Measurements from ENCODE around the gene ERCC6L2. TPM values are rescaled to one million over a fixed set of nuclear protein-coding genes. Genes with fewer than 3 reads are reported as not detected.

Gene ERCC6L2
- total RNA-seq, 2 donors from 2014 or later, result 21.5 to 36.4 TPM

DNA sequence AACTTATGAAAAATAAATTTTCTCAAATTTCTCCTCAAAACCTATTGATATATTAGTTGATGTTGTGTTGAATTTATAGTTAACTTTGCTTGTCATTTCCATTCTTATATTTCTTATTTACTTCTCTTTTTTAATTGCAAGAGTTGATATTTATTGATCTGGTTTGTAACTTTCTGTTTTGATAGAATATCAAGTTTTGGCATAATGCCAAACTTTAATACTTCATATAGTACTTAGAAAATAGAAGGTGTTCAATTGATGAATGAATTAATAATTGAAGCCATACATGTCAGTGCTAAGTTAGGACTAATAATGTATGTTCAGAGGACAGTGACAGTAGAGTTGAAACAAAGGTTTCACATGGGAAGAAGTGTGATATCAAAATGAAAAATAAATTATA, 27.9 kb downstream of the ERCC6L2 start:
- no peaks in the 10 kb centered on the region for H3K36me3 ChIP-seq
- intact Hi-C loops (cut with DNase I), result no loop called here

DNA sequence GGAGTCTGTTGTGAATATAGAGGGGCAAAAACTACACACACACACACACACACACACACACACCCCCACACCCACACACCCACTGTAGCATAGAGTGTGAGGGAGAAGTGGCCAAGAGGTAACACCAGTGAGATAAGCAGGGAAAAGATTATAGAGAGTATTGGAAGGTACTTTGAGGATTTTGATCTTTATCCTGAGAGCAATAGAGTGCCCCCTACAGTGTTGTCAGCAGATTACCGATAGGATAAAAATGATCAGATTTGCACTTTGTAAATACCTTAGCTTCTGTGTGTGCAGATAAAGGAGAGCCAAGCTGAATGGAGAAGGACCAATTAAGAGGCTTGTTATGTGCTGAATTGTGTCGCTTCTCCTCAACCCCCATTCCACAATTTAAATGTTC, 32.3 kb downstream of the ERCC6L2 start:
- Histone ChIP-seq H3K27ac (no peak overlapping the region), H3K4me3 (no peak overlapping the region), H3K9me3 (no peaks in the 10 kb centered on the region), H3K4me1 (no peaks in the 10 kb centered on the region), H3K36me3 (no peaks in the 10 kb centered on the region), H3K9ac (ENCODE audit: low read depth in 2 of 2, low read length in 2 of 2) (no peak overlapping the region), H3K27me3 (no peaks in the 10 kb centered on the region)
- DNase-seq, result no peak
- intact Hi-C loops (cut with DNase I), result no loop called here
- TF ChIP-seq, protein P1, sequence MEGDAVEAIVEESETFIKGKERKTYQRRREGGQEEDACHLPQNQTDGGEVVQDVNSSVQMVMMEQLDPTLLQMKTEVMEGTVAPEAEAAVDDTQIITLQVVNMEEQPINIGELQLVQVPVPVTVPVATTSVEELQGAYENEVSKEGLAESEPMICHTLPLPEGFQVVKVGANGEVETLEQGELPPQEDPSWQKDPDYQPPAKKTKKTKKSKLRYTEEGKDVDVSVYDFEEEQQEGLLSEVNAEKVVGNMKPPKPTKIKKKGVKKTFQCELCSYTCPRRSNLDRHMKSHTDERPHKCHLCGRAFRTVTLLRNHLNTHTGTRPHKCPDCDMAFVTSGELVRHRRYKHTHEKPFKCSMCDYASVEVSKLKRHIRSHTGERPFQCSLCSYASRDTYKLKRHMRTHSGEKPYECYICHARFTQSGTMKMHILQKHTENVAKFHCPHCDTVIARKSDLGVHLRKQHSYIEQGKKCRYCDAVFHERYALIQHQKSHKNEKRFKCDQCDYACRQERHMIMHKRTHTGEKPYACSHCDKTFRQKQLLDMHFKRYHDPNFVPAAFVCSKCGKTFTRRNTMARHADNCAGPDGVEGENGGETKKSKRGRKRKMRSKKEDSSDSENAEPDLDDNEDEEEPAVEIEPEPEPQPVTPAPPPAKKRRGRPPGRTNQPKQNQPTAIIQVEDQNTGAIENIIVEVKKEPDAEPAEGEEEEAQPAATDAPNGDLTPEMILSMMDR (IDR thresholded peaks at IDR 0.05), result no peak

More for the DNA sequence above, 27.9 kb downstream of the ERCC6L2 start:
- H3K27me3 ChIP-seq, result no peaks in the 10 kb centered on the region
- H3K27ac ChIP-seq, result no peak overlapping the region
- H3K4me3 ChIP-seq, result no peak overlapping the region
- no peaks in the 10 kb centered on the region for H3K4me1 ChIP-seq
- H3K9me3 ChIP-seq, result no peaks in the 10 kb centered on the region
- no peak overlapping the region for H3K9ac ChIP-seq (ENCODE audit: low read depth in 2 of 2, low read length in 2 of 2)
- TF ChIP-seq, protein P1 (IDR thresholded peaks at IDR 0.05), result no peak
- no peak for DNase-seq

DNA sequence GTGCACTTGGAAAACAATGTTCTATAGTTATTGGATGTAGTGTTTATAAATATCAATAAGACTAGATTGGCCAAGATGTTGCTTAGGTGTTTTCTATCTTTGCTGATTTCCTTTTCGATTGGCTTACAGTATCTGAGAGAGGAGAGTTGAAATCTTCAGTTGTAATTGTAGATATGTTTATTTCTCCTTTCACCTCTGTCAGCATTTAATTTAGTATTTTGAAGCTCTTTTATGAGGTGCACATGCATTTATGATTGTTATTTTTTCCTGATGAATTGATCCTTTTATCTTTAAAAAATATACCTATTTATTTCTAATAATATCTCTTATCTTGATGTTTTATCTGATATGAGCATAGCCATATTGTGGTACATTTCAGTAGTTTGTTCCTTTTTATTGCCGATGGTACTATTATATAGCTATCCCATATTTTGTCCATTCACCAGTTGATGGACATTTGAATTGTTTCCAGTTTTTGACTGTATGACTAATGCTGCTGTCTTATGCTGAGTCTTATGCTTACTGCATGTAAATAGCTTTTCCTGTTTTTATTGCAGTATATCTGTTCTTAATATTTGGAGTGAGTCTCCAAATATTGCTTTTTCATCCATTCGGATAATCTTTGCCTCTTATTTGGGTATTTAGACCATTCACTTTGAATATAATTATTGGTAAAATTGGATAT, 34.7 kb downstream of the ERCC6L2 start:
- intact Hi-C loops (cut with DNase I), result no loop called here
- Histone ChIP-seq H3K9ac (ENCODE audit: low read depth in 2 of 2, low read length in 2 of 2) (no peak overlapping the region), H3K27ac (no peak overlapping the region), H3K4me1 (no peaks in the 10 kb centered on the region), H3K9me3 (no peaks in the 10 kb centered on the region), H3K36me3 (no peaks in the 10 kb centered on the region), H3K27me3 (no peaks in the 10 kb centered on the region), H3K4me3 (no peak overlapping the region)
- DNase-seq, result no peak
- TF ChIP-seq, protein P1 (IDR thresholded peaks at IDR 0.05), result no peak

DNA sequence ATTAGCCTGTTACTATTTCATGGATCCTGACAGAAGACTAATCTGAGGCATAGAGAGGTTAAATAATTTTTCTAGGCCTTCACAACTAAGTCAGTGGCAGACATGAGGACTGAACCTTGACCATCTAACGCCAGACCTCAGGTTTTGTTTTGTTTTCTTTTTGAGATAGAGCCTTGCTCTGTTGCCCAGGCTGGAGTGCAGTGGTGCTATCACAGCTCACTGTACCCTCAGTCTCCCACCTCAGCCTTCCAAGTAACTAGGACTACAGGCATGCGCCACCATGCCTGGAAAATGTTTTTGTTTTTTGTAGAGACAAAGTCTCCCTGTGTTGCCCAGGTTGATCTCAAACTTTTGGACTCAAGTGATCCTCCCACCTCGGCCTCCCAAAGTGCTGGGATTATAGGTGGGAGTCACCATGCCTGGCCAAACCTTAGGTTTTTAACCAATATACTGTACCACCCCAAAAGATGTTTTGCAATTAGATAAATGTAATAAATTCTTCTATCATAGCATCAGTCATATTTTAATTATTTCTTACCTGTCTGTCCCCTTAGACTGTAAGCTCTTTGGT, 35.4 kb downstream of the ERCC6L2 start:
- H3K4me1 ChIP-seq, result no peaks in the 10 kb centered on the region
- H3K9me3 ChIP-seq, result no peaks in the 10 kb centered on the region
- H3K4me3 ChIP-seq, result no peak overlapping the region
- H3K9ac ChIP-seq (ENCODE audit: low read depth in 2 of 2, low read length in 2 of 2), result no peak overlapping the region
- no peaks in the 10 kb centered on the region for H3K36me3 ChIP-seq
- intact Hi-C loops (cut with DNase I), result no loop called here
- H3K27me3 ChIP-seq, result no peaks in the 10 kb centered on the region
- DNase-seq, result no peak
- H3K27ac ChIP-seq, result no peak overlapping the region
- TF ChIP-seq, protein P1 (IDR thresholded peaks at IDR 0.05), result no peak

DNA sequence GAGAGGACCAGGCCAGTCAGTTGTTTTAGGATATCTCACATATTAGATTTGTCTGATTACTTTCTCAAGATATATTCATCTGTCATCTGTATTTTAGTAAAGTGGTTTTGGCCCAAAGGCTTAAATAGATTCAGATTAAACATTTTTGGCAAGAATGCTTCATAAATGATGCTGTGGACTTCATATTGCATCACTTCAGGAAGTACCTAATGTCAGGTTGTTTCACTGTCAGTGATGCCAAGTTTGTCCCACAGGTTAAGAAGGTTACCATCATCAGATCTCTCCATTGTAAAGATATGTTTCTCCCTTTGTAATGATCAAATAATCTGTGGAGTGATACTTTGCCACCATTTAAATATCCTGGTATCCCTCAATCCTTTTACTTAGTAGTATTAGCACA, 37.3 kb downstream of the ERCC6L2 start:
- no peaks in the 10 kb centered on the region for H3K36me3 ChIP-seq
- TF ChIP-seq, protein P1 (IDR thresholded peaks at IDR 0.05), result no peak
- no peak overlapping the region for H3K9ac ChIP-seq (ENCODE audit: low read depth in 2 of 2, low read length in 2 of 2)
- H3K27me3 ChIP-seq, result no peaks in the 10 kb centered on the region
- DNase-seq, result no peak
- no peak overlapping the region for H3K27ac ChIP-seq
- no peak overlapping the region for H3K4me3 ChIP-seq
- H3K4me1 ChIP-seq, result no peaks in the 10 kb centered on the region
- no peaks in the 10 kb centered on the region for H3K9me3 ChIP-seq
- intact Hi-C loops (cut with DNase I), result no loop called here

All from colonic mucosa (tissue), 4 donors.